ENCODE results near the gene ARHGEF39. TPM values are rescaled to one million over a fixed set of nuclear protein-coding genes. Genes with fewer than 3 reads are reported as not detected.

ARHGEF39 gene
- total RNA-seq, 1 donor = 0.36 TPM

DNA sequence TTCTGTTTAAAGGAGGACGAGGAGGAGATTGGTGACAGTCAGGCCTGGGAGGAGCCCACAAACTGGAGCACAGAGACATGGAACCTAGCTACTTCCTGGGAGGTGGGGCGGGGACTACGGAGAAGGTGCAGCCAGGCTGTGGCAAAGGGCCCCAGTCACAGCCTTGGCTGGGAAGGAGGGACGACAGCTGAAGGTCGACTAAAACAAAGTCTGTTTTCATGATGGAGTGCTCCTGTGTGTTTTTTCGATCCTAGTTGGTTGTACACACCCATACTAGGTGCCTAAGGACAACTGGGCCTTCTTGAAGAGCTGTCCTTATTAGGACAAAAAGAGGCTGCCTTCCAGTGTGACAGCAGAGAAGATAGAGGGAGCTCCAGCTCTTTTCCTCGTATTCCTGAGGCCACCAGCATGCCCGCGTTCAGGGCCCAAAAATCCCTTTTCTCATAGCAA, 4.0 kb downstream of the ARHGEF39 start:
- TF ChIP-seq, protein P1, sequence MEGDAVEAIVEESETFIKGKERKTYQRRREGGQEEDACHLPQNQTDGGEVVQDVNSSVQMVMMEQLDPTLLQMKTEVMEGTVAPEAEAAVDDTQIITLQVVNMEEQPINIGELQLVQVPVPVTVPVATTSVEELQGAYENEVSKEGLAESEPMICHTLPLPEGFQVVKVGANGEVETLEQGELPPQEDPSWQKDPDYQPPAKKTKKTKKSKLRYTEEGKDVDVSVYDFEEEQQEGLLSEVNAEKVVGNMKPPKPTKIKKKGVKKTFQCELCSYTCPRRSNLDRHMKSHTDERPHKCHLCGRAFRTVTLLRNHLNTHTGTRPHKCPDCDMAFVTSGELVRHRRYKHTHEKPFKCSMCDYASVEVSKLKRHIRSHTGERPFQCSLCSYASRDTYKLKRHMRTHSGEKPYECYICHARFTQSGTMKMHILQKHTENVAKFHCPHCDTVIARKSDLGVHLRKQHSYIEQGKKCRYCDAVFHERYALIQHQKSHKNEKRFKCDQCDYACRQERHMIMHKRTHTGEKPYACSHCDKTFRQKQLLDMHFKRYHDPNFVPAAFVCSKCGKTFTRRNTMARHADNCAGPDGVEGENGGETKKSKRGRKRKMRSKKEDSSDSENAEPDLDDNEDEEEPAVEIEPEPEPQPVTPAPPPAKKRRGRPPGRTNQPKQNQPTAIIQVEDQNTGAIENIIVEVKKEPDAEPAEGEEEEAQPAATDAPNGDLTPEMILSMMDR (IDR thresholded peaks at IDR 0.05; ENCODE audit: extremely low read depth, low read depth, low read length) = peak; percentile 52
- H3K4me2 ChIP-seq (ENCODE audit: insufficient read depth, low read length) = no peak overlapping the region
- no peak overlapping the region for H3K4me3 ChIP-seq (ENCODE audit: insufficient read depth, low read length)
- peaks cover 10% of the 10 kb centered on the region for H3K79me2 ChIP-seq (ENCODE audit: insufficient read depth, low read length)
- H3K36me3 ChIP-seq (ENCODE audit: insufficient read depth, low read length) = peaks cover 22% of the 10 kb centered on the region
- H4K20me1 ChIP-seq (ENCODE audit: insufficient read depth, low read length) = no peaks in the 10 kb centered on the region
- peaks cover 34% of the 10 kb centered on the region for H3K4me1 ChIP-seq (ENCODE audit: insufficient read depth, low read length)
- peak overlapping the region; percentile 100 for H3K27ac ChIP-seq (ENCODE audit: low read depth, low read length)
- H3K27me3 ChIP-seq (ENCODE audit: insufficient read depth, low read length) = no peaks in the 10 kb centered on the region
- no peak for DNase-seq (ENCODE audit: insufficient read length, low spot score, missing footprints)
- no peak overlapping the region for H2AFZ ChIP-seq (ENCODE audit: low read length)
- H3K9me3 ChIP-seq (ENCODE audit: low read depth, low read length) = no peaks in the 10 kb centered on the region

DNA sequence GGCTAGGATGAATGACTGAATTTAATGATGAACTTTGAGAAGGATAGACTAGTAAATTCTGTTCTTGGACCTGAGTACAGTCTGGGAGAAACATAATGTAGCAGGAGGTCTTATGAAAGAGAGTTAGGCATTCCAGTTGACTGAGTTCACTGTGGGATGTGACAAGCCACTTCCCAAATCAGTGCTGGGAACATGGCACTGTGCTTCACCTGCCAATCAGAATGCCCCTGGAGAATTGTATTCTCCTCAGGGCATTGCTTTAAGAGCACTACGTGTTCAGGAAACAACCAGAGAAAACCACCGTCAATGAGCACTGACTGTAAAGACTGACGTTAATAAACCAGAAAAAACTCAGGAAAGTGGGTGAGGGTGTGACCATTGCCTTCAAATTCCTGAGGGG, 5.7 kb downstream of the ARHGEF39 start:
- Histone ChIP-seq H3K4me1 (ENCODE audit: insufficient read depth, low read length) (peaks cover 25% of the 10 kb centered on the region), H3K27ac (ENCODE audit: low read depth, low read length) (peak overlapping the region; percentile 100), H4K20me1 (ENCODE audit: insufficient read depth, low read length) (no peaks in the 10 kb centered on the region), H3K4me3 (ENCODE audit: insufficient read depth, low read length) (peak overlapping the region; percentile 84), H3K9me3 (ENCODE audit: low read depth, low read length) (no peaks in the 10 kb centered on the region), H2AFZ (ENCODE audit: low read length) (no peak overlapping the region), H3K4me2 (ENCODE audit: insufficient read depth, low read length) (peak overlapping the region; percentile 92), H3K36me3 (ENCODE audit: insufficient read depth, low read length) (peaks cover 22% of the 10 kb centered on the region), H3K27me3 (ENCODE audit: insufficient read depth, low read length) (no peaks in the 10 kb centered on the region), H3K79me2 (ENCODE audit: insufficient read depth, low read length) (peaks cover 10% of the 10 kb centered on the region)
- no peak for DNase-seq (ENCODE audit: insufficient read length, low spot score, missing footprints)
- TF ChIP-seq, protein P1 (IDR thresholded peaks at IDR 0.05; ENCODE audit: extremely low read depth, low read depth, low read length) = no peak

DNA sequence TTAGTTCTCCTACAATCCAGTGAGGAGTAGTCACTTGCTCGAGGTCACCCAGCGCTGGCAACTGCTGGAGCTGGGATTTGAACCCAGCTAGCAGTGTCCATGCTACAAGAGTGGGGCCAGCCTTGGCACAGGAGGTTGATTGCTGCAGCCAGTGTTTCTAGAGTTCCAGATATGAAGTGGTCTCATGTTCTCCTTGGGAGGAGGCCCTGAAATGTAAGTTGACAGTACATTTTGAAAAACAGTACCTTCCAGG, 6.1 kb downstream of the ARHGEF39 start:
- H3K4me3 ChIP-seq (ENCODE audit: insufficient read depth, low read length) = peak overlapping the region; percentile 84
- no peaks in the 10 kb centered on the region for H3K9me3 ChIP-seq (ENCODE audit: low read depth, low read length)
- peak overlapping the region; percentile 100 for H3K27ac ChIP-seq (ENCODE audit: low read depth, low read length)
- peaks cover 20% of the 10 kb centered on the region for H3K4me1 ChIP-seq (ENCODE audit: insufficient read depth, low read length)
- peak; percentile 91 for DNase-seq (ENCODE audit: insufficient read length, low spot score, missing footprints)
- TF ChIP-seq, protein P1 (IDR thresholded peaks at IDR 0.05; ENCODE audit: extremely low read depth, low read depth, low read length) = no peak
- H3K4me2 ChIP-seq (ENCODE audit: insufficient read depth, low read length) = peak overlapping the region; percentile 92
- peak overlapping the region; percentile 71 for H2AFZ ChIP-seq (ENCODE audit: low read length)
- H3K36me3 ChIP-seq (ENCODE audit: insufficient read depth, low read length) = peaks cover 22% of the 10 kb centered on the region
- peaks cover 10% of the 10 kb centered on the region for H3K79me2 ChIP-seq (ENCODE audit: insufficient read depth, low read length)
- no peaks in the 10 kb centered on the region for H4K20me1 ChIP-seq (ENCODE audit: insufficient read depth, low read length)
- no peaks in the 10 kb centered on the region for H3K27me3 ChIP-seq (ENCODE audit: insufficient read depth, low read length)

DNA sequence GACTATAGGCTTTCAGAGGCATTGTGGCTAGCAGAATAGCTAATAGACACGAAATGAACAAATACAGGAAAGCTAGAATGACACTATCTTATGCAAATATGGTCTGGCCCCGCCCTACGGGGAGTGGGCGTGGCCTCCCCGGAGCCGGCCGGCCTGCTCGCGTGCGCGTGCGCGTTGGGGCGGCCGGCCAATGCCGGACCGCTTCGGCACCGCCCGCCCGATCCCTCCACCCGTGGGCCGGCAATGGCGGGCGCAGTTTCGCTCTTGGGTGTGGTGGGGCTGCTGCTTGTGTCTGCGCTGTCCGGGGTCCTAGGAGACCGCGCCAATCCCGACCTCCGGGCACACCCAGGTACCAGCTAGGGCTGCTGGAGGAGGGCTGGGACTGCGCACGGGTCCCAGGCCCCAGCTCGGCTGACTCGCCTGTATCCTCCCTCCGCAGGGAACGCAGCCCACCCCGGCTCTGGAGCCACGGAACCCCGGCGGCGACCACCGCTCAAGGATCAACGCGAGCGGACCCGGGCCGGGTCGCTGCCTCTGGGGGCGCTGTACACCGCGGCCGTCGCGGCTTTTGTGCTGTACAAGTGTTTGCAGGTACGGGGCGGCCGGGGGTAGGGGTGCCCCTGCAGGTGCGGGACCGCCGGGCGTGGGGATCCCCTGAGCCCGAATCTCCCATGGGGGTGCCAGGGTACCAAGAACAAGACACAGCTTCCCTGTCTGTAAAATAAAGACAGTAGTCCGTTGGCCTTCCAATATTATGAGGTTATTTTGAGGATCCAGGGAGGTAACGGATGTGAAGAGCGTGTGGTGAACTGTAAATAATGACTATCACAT, 6.6 kb downstream of the ARHGEF39 start, which contains the start of gene CCDC107:
CCDC107 (plus strand) TSS at position 156 of the 831 bp plus-strand sequence; CDS start at position 244, 88 bp downstream.
- peak; percentile 96 for DNase-seq (ENCODE audit: insufficient read length, low spot score, missing footprints)
- H2AFZ ChIP-seq (ENCODE audit: low read length) = peak within 1 kb of the TSS; percentile 79

More for the DNA sequence above, 6.6 kb downstream of the ARHGEF39 start, which contains the start of gene CCDC107:
- H3K4me3 ChIP-seq (ENCODE audit: insufficient read depth, low read length) = peak within 1 kb of the TSS; percentile 84
- H3K27me3 ChIP-seq (ENCODE audit: insufficient read depth, low read length) = no peaks in the 10 kb centered on the region
- peak within 1 kb of the TSS; percentile 92 for H3K4me2 ChIP-seq (ENCODE audit: insufficient read depth, low read length)
- peaks cover 19% of the 10 kb centered on the region for H3K4me1 ChIP-seq (ENCODE audit: insufficient read depth, low read length)
- H4K20me1 ChIP-seq (ENCODE audit: insufficient read depth, low read length) = no peaks in the 10 kb centered on the region
- no peaks in the 10 kb centered on the region for H3K9me3 ChIP-seq (ENCODE audit: low read depth, low read length)
- peaks cover 10% of the 10 kb centered on the region for H3K79me2 ChIP-seq (ENCODE audit: insufficient read depth, low read length)
- H3K36me3 ChIP-seq (ENCODE audit: insufficient read depth, low read length) = peaks cover 22% of the 10 kb centered on the region
- H3K27ac ChIP-seq (ENCODE audit: low read depth, low read length) = peak within 1 kb of the TSS; percentile 100
- TF ChIP-seq, protein P1 (IDR thresholded peaks at IDR 0.05; ENCODE audit: extremely low read depth, low read depth, low read length) = peak; percentile 42
